Measurements from ENCODE around the gene TCP11.

The TCP11 gene

GRCh38 chr6:35173427-35174087 is 32.4 kb upstream of the TCP11 start:
- in situ Hi-C loops (cut with MboI; ENCODE audit: low sequenced_read_pairs) = no loop called here

GRCh38 chr6:35173044-35173426 is 31.9 kb upstream of the TCP11 start:
- in situ Hi-C loops (cut with MboI; ENCODE audit: low sequenced_read_pairs) = no loop called here

DNA sequence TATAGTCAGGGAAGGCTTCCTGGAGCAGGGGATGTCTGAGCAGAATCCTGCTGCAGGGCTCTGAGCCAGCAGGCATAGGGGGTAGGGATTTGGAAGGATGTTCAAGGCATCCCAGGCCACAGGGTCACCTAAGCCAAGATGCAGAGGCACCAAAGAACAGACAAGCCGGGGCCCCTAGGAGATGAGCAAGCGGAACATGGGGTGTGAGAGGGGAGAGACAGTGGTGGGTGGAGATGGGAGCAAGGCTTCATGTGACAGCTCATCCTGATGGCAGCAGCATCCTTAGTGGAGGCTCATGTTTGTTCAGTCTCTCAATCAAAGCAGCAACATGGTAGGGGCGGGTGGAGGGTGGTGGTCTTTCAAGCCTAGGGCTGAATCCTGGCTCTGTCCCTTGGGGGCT is 29.8 kb upstream of the TCP11 start:
- in situ Hi-C loops (cut with MboI; ENCODE audit: low sequenced_read_pairs) = no loop called here

DNA sequence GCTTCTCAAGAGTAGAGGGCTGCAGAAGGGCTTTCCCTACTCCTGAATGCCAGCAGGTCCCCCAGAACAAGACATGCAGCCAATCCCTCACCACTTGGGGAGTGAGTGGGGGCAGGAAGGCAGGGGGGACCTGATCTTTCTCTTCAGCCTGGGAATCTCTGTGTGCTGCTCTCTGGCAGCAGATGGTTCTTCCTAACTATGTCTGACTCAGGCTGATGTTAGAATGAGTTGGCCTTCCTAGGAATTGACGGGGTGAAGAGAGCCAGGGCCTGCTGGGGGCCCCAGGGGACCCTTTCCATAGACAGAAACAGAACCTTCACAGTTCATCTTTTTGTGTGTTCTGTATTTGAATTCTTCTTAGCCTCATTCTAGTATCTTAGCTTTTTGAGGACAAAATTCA is 29.0 kb upstream of the TCP11 start:
- in situ Hi-C loops (cut with MboI; ENCODE audit: low sequenced_read_pairs) = no loop called here

- in situ Hi-C loops (cut with MboI; ENCODE audit: low sequenced_read_pairs) = no loop called here
Observed at GRCh38 chr6:35168461-35168861, 27.3 kb upstream of the TCP11 start.

DNA sequence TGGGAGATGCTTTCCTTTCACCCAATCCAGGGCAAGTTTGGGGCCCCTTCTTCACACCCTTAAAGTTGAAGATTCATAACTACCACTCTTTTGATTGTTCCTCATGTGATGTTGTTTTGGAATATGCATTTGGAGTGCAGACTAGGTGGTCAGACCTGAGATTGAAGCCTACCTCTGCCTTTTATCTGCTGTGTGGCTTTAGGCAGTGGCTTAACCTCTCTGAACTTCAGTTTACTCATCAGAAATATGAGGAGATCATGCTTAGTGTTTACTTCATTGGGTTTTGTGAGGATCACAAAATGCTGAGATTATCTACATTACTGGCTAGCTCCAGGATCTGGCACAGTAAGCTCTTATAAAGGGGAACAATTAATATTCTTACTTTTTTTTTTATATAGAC is 26.4 kb upstream of the TCP11 start:
- in situ Hi-C loops (cut with MboI; ENCODE audit: low sequenced_read_pairs) = no loop called here

GRCh38 chr6:35166520-35166919 is 25.4 kb upstream of the TCP11 start:
- in situ Hi-C loops (cut with MboI; ENCODE audit: low sequenced_read_pairs) = no loop called here

- in situ Hi-C loops (cut with MboI; ENCODE audit: low sequenced_read_pairs) = no loop called here
Observed at GRCh38 chr6:35166116-35166515, 25.0 kb upstream of the TCP11 start.

- in situ Hi-C loops (cut with MboI; ENCODE audit: low sequenced_read_pairs) = no loop called here
Observed at GRCh38 chr6:35165630-35166071, 24.5 kb upstream of the TCP11 start.

DNA sequence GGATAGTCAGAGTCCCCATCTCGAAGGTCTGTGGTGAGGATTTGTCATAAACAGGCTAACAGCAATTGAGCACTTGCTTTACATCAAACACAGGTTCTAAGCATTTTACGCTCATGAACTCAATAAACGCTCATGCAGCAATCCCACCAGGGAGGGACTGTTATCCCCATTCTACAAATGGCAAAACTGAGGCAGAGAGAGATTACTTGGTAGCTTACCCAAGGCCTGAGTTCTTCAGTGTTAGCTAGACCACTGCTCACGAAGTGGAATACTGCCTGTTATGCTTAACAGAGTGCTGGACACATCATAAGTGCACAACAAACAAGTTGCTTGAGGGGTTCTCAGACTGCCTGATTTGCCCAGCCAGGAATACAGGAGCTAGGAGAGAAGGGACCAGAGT is 23.7 kb upstream of the TCP11 start:
- in situ Hi-C loops (cut with MboI; ENCODE audit: low sequenced_read_pairs) = no loop called here

GRCh38 chr6:35164277-35164676 is 23.1 kb upstream of the TCP11 start:
- in situ Hi-C loops (cut with MboI; ENCODE audit: low sequenced_read_pairs) = no loop called here

GRCh38 chr6:35163836-35164235 is 22.7 kb upstream of the TCP11 start:
- in situ Hi-C loops (cut with MboI; ENCODE audit: low sequenced_read_pairs) = no loop called here

GRCh38 chr6:35161776-35162607 is 20.9 kb upstream of the TCP11 start:
- in situ Hi-C loops (cut with MboI; ENCODE audit: low sequenced_read_pairs) = no loop called here

- in situ Hi-C loops (cut with MboI; ENCODE audit: low sequenced_read_pairs) = no loop called here
Observed at GRCh38 chr6:35161266-35161665, 20.1 kb upstream of the TCP11 start.

GRCh38 chr6:35160642-35161041 is 19.5 kb upstream of the TCP11 start:
- in situ Hi-C loops (cut with MboI; ENCODE audit: low sequenced_read_pairs) = no loop called here

DNA sequence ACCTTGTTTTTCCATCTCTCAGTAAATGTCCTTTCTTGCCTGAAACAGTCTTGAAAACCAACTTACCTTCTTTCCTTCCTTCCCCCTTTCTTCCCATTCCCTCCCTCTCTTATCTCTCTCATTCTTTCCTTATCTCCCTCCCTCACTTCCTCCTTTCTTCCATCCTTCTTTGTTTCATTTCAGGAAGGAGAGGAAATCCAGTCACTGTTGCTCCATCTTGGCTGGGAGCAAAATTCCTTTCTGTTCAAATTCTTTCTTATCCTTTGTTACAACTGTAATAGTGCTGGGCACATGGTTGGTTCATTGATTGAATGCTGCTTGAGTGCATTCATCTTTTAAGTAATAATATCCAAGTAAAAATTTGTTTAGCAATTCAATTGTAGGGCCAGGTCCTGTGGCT is 17.4 kb upstream of the TCP11 start:
- in situ Hi-C loops (cut with MboI; ENCODE audit: low sequenced_read_pairs) = no loop called here

DNA sequence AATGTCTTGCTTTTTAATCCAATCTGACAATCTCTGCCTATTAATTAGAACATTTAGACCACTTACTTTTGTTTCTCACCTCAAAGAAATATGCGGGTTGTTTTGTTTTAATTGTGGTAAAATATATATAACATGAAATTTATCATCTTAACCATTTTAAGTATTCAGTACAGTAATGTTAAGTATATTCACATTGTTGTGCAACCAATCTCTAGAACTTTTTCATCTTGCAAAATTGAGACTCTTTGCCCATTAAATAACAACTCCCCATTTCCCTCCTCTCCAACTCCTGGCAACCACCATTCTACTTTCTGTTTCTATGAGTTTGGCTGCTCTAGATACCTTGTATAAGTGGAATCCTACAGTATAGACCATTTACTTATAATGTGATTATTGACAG is 13.8 kb upstream of the TCP11 start:
- in situ Hi-C loops (cut with MboI; ENCODE audit: low sequenced_read_pairs) = no loop called here

- in situ Hi-C loops (cut with MboI; ENCODE audit: low sequenced_read_pairs) = no loop called here
Observed at GRCh38 chr6:35154262-35154661, 13.1 kb upstream of the TCP11 start.

GRCh38 chr6:35152067-35152707 is 11.0 kb upstream of the TCP11 start:
- in situ Hi-C loops (cut with MboI; ENCODE audit: low sequenced_read_pairs) = no loop called here

DNA sequence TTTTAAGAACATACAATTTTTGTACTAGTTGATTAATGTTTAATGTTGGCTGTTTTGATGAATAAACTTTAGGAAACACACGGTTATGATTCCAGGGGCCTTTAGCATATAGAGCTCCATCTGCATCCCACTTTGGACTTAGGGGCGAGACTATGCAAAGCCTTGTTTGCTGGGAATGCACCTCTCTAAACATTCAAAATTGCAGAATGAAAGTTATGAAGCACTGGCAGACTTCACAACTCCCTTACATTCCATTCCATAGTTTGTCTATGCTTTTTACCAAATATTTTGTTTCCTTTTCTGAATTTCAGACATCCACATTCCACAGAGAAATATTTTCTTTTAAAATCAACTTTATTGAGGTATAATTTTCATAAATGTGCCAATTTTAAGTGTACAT is 10.3 kb upstream of the TCP11 start:
- in situ Hi-C loops (cut with MboI; ENCODE audit: low sequenced_read_pairs) = no loop called here

GRCh38 chr6:35149891-35150566 is 8.9 kb upstream of the TCP11 start:
- in situ Hi-C loops (cut with MboI; ENCODE audit: low sequenced_read_pairs) = no loop called here
